HAP-1 (cell line): ENCODE measurements around the gene QSOX2.

ENCODE experiments used
- DNase-seq, 2 experiments: peaks; one replicate each; pipeline ENCODE4 v3.0.0-alpha.2; 2016 to 2020; ENCODE audit warnings: low spot score in 2 of 2
- H3K27me3 ChIP-seq: fragments of 250-450 bp; sonication (Bioruptor Pico); 2 replicates; pipeline ENCODE4 v1.5.1; 2020; ENCODE audit warnings: low read depth, mild to moderate bottlenecking, moderate library complexity
- H3K36me3 ChIP-seq: fragments of 250-450 bp; sonication (Bioruptor Pico); replicated peaks from 2 replicates; pipeline ENCODE4 v1.5.1; 2020; ENCODE audit warnings: mild to moderate bottlenecking
- H3K4me1 ChIP-seq: fragments of 250-450 bp; sonication (Bioruptor Pico); 2 replicates; pipeline ENCODE4 v1.5.1; 2020; ENCODE audit warnings: mild to moderate bottlenecking
- H3K4me3 ChIP-seq: fragments of 250-450 bp; sonication (Bioruptor Pico); 2 replicates; pipeline ENCODE4 v1.5.1; 2020; ENCODE audit warnings: mild to moderate bottlenecking, moderate library complexity
- H3K9me3 ChIP-seq: fragments of 250-450 bp; sonication (Bioruptor Pico); 2 replicates; pipeline ENCODE4 v1.5.1; 2020; ENCODE audit warnings: mild to moderate bottlenecking, moderate library complexity
- in situ Hi-C: fragments of 300-500 bp; cut with MboI; formaldehyde crosslinking; loops from 3 replicates; pipeline ENCODE4 v1.14.3; 2020; ENCODE audit warnings: low sequenced_read_pairs, inconsistent platforms, mixed read lengths

The QSOX2 gene

GRCh38 chr9:136246849-136247550, 1.4 kb upstream of the QSOX2 start:
- in situ Hi-C loops = no loop called here
- Histone ChIP-seq H3K4me3 (no peak overlapping the region), H3K27me3 (no peaks in the 10 kb centered on the region), H3K9me3 (no peaks in the 10 kb centered on the region; the same call in 1 of the 2 replicates), H3K36me3 (peaks cover 9% of the 10 kb centered on the region; the same call in 1 of the 2 replicates), H3K4me1 (peaks cover 21% of the 10 kb centered on the region)
- DNase-seq = no peak

GRCh38 chr9:136244969-136245218, 718 bp downstream of the QSOX2 start:
- peak overlapping the region; percentile 68 for H3K4me3 ChIP-seq
- DNase-seq = no peak
- peaks cover 12% of the 10 kb centered on the region; the same call in 1 of the 2 replicates for H3K36me3 ChIP-seq
- H3K9me3 ChIP-seq = no peaks in the 10 kb centered on the region; the same call in 1 of the 2 replicates
- H3K27me3 ChIP-seq = no peaks in the 10 kb centered on the region
- peaks cover 24% of the 10 kb centered on the region for H3K4me1 ChIP-seq
- in situ Hi-C loops = no loop called here

- Histone ChIP-seq H3K4me3 (peak overlapping the region; percentile 68), H3K9me3 (no peaks in the 10 kb centered on the region; the same call in 1 of the 2 replicates), H3K4me1 (peaks cover 26% of the 10 kb centered on the region), H3K36me3 (peaks cover 12% of the 10 kb centered on the region; the same call in 1 of the 2 replicates), H3K27me3 (no peaks in the 10 kb centered on the region)
- in situ Hi-C loops = no loop called here
- peak; percentile 16 to 42 for DNase-seq
Observed at GRCh38 chr9:136244122-136244968, 1.3 kb downstream of the QSOX2 start.

DNA sequence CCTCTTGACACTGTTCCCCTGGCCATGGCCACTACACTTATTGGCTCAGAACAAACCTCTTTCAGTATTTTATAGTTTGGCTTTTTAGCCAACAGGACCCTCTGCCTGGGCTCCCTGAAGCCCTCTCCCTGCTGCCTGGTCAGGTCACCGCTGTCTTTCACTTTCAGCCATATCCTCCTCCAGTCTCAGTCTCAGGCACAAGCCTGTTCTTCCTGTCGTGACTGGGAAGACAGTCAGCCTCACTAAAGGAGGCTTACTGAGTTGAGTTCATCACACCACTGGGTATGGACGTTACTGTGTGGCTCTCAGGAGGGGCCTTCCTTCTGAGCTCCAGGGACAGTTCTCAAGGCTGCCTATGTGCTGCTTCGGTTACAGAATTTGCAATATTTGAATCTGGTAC, 2.0 kb downstream of the QSOX2 start:
- Histone ChIP-seq H3K4me3 (peak overlapping the region; percentile 68), H3K4me1 (peaks cover 26% of the 10 kb centered on the region)

DNA sequence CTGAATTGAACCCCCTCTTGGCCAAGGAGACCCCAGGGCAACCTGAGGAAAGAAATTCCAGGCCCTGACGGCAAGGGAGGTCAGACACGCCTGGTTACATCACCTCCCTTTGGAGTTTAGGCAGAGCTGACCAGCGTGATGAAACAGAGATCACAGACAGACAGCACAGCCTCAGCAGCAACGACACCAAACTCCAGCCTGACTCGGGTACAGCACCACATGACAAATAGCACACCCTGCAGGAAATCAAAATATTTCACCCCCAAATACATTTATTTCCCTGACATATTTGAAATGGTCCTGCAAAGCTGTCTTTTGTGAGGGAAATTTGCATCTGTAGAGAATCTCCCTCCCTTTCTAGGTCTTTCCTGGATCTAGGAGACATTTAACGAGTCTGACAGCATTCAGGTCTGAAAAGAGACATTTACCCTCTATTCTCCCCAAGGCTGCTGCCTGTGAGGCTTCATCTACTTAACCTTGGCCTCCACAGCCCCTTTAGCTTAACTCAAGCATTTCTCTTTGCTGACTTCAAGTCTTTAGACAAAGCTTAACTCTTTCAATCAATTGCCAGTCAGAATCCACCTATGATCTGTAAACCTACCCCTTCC, 2.6 kb downstream of the QSOX2 start:
- Histone ChIP-seq H3K4me3 (no peak overlapping the region; the same call in 1 of the 2 replicates), H3K9me3 (no peaks in the 10 kb centered on the region; the same call in 1 of the 2 replicates), H3K27me3 (no peaks in the 10 kb centered on the region), H3K36me3 (peaks cover 12% of the 10 kb centered on the region; the same call in 1 of the 2 replicates), H3K4me1 (peaks cover 26% of the 10 kb centered on the region)
- peak; percentile 58 to 82 for DNase-seq
- in situ Hi-C loops = no loop called here

More for the DNA sequence above, 2.0 kb downstream of the QSOX2 start:
- no peaks in the 10 kb centered on the region for H3K27me3 ChIP-seq
- in situ Hi-C loops = no loop called here
- no peaks in the 10 kb centered on the region; the same call in 1 of the 2 replicates for H3K9me3 ChIP-seq
- peaks cover 12% of the 10 kb centered on the region; the same call in 1 of the 2 replicates for H3K36me3 ChIP-seq
- DNase-seq = no peak

DNA sequence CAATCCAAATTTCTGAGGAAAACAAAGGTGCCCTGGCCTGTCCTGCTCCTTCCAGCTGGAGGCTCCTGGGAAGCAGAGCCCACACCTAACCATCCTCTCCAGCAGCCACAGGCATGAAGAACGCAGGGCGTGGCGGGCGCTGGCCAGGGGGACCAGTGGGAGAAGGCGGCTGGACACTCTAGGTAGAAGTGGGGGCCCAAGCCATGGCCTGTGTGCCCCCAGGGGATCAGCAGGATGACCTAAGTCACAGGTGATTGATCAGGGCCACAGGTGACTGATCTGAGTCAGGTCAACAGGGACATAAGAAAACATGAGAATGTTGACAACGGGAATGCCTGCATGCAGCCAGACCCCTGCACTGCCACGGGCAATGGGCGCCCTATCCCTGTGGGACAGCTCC, 3.4 kb downstream of the QSOX2 start:
- Histone ChIP-seq H3K9me3 (no peaks in the 10 kb centered on the region; the same call in 1 of the 2 replicates), H3K4me3 (no peak overlapping the region), H3K36me3 (peaks cover 12% of the 10 kb centered on the region; the same call in 1 of the 2 replicates), H3K4me1 (peaks cover 26% of the 10 kb centered on the region), H3K27me3 (no peaks in the 10 kb centered on the region)
- no peak for DNase-seq
- in situ Hi-C loops = no loop called here

GRCh38 chr9:136241542-136241941, 4.1 kb downstream of the QSOX2 start:
- no peak overlapping the region for H3K4me3 ChIP-seq
- no peaks in the 10 kb centered on the region; the same call in 1 of the 2 replicates for H3K9me3 ChIP-seq
- H3K27me3 ChIP-seq = no peaks in the 10 kb centered on the region
- H3K36me3 ChIP-seq = peaks cover 12% of the 10 kb centered on the region; the same call in 1 of the 2 replicates
- peaks cover 26% of the 10 kb centered on the region for H3K4me1 ChIP-seq
- DNase-seq = no peak
- in situ Hi-C loops = no loop called here

GRCh38 chr9:136240941-136241340, 4.7 kb downstream of the QSOX2 start:
- in situ Hi-C loops = no loop called here
- H3K36me3 ChIP-seq = peaks cover 17% of the 10 kb centered on the region

DNA sequence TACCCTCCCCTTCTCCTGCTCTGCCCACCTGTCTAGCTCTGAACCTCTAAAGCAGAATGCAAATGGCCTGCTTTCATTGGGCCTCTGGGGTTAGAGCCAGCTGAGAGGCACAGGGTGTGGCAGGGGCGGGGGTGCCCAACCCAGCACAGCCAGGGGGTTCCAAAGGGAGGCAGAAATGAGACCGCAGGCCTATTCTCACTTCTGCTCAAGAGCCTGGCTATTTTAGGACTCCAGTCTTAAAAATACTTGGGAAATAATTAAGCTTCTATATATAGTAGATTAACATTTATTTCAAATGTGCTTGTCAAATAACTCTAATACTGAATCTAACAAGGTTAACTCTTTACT, 5.7 kb downstream of the QSOX2 start:
- Histone ChIP-seq H3K27me3 (no peaks in the 10 kb centered on the region), H3K4me1 (peaks cover 22% of the 10 kb centered on the region), H3K4me3 (no peak overlapping the region), H3K9me3 (no peaks in the 10 kb centered on the region), H3K36me3 (peaks cover 27% of the 10 kb centered on the region)
- DNase-seq = no peak
- in situ Hi-C loops = no loop called here

More at GRCh38 chr9:136240941-136241340, 4.7 kb downstream of the QSOX2 start:
- no peak overlapping the region for H3K4me3 ChIP-seq
- DNase-seq = no peak
- H3K9me3 ChIP-seq = no peaks in the 10 kb centered on the region
- peaks cover 23% of the 10 kb centered on the region for H3K4me1 ChIP-seq
- H3K27me3 ChIP-seq = no peaks in the 10 kb centered on the region

DNA sequence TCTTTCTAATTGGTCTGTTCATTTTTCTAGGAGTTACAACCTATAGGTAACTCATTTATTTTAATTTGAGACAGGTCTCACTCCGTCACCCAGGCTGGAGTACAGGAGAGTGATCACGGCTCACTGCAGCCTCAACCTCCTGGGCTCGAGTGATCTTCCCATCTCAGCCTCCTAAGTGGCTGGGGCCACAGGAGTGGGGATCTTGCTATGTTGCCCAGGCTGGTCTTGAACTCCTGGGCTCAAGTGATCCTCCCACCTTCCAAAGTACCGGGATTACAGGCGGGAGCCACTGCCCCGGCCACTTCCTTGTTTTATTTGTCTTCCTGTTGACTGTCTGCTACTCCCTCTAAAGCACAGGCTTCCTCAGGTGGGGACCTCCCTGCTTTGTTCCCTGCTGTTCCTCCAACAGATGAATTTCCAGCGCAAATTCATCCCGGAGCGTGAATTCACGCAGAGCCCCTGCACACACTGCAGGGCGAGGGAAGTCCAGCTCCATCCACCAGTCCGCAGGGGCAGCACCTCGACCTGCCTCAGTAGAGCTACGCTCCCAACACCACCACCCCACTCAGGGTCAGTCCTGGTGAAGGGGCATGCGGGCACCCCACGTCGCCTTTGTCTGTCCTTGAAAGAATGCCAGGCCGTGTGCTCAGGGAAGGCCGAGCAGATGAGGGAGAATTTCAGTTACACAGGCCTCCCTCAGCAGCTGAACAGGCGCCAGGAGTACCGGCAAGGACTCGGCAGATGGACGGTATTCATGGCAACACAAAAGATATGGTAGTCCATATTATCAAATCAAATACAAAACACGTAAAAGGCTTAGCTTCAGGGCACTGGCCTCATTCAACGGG, 6.3 kb downstream of the QSOX2 start:
- Histone ChIP-seq H3K4me3 (no peak overlapping the region), H3K4me1 (peaks cover 22% of the 10 kb centered on the region), H3K36me3 (peaks cover 28% of the 10 kb centered on the region), H3K9me3 (no peaks in the 10 kb centered on the region), H3K27me3 (no peaks in the 10 kb centered on the region)
- in situ Hi-C loops = no loop called here
- peak in 1 of 2 experiments; percentile 20 for DNase-seq

DNA sequence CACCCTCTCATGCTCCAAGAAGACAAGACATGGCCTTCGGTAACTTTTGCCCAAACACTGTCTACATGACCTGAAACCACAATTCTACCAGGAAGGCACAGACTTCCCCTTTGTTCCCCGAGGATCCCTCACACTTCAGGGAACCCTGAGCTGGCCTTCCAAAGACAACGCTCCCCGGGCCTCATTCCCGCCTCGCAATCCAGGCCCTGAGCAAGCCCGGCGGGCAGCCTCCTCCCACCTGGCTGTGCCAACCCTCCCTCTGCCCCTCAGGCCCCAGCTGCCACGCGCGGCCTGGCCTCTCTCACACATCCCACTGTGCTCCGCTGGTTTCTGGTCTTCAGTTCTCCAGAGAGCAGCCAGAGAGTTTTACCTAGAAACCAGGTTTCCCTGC, 7.3 kb downstream of the QSOX2 start:
- no peak for DNase-seq
- in situ Hi-C loops = no loop called here
- Histone ChIP-seq H3K4me1 (peaks cover 12% of the 10 kb centered on the region), H3K36me3 (peaks cover 31% of the 10 kb centered on the region), H3K4me3 (no peak overlapping the region), H3K27me3 (no peaks in the 10 kb centered on the region), H3K9me3 (no peaks in the 10 kb centered on the region)

DNA sequence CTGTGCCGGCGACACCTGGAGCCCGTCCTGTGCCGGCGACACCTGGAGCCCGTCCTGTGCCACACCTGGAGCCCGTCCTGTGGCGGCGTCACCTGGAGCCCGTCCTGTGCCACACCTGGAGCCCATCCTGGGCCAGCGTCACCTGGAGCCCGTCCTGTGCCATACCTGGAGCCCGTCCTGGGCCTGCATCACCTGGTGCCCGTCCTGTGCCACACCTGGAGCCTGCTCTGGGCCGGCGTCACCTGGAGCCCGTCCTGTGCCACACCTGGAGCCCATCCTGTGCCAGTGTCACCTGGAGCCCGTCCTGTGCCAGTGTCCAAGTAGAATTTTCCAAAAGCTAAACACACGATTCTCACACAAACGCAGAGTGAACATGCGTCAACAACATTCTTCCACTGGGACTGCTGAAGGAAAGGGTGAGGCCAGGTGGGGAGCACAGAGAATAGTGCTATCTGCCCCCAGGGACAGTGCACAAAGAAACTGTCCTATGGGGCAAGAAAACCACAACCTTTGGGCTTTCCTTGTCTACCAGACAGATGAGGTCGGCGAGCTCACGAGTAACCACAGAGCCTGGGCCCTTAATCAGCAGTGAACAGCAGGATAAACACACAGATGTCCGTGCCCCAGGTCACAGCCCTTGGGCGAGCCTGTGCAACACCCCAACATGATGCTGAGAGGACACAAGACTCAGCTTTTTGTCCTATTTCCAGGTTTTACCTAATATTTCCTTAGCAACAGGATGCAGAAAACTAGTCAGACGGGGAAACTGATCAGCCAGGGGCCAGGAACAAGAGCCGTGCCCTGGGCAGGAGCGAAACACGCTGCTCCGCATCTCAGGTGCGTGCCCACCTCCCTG, 7.9 kb downstream of the QSOX2 start:
- DNase-seq = no peak
- peaks cover 34% of the 10 kb centered on the region for H3K36me3 ChIP-seq
- H3K4me1 ChIP-seq = peaks cover 5% of the 10 kb centered on the region
- in situ Hi-C loops = no loop called here
- H3K27me3 ChIP-seq = no peaks in the 10 kb centered on the region
- H3K9me3 ChIP-seq = no peaks in the 10 kb centered on the region
- H3K4me3 ChIP-seq = no peak overlapping the region
